ENCODE measurements around the gene POLDIP3.

The POLDIP3 gene

GRCh38 chr22:42595434-42595833, 19.2 kb downstream of the POLDIP3 start:
- Histone ChIP-seq H3K9ac (ENCODE audit: low read depth, low read length, poor library complexity, severe bottlenecking) (no peak overlapping the region), H4K20me1 (ENCODE audit: insufficient read depth, low read length, poor library complexity, severe bottlenecking) (no peaks in the 10 kb centered on the region)

GRCh38 chr22:42591987-42592386, 22.7 kb downstream of the POLDIP3 start:
- Histone ChIP-seq H3K9me2 (replicated peaks; ENCODE audit: low read depth, low read length) (no peaks in the 10 kb centered on the region), H4K20me1 (ENCODE audit: insufficient read depth, low read length, poor library complexity, severe bottlenecking) (no peaks in the 10 kb centered on the region), H3K9me3 (ENCODE audit: insufficient read depth, low read depth, low read length) (no peaks in the 10 kb centered on the region), H3K4me1 (ENCODE audit: insufficient read depth, low read length, poor library complexity, severe bottlenecking) (no peaks in the 10 kb centered on the region), H3K27me3 (ENCODE audit: insufficient read depth, low read length, poor library complexity, severe bottlenecking) (no peaks in the 10 kb centered on the region), H3K79me2 (ENCODE audit: insufficient read depth, low read length) (no peaks in the 10 kb centered on the region), H3K4me2 (ENCODE audit: low read depth, low read length, poor library complexity, severe bottlenecking) (no peak overlapping the region), H3K9ac (ENCODE audit: low read depth, low read length, poor library complexity, severe bottlenecking) (no peak overlapping the region), H3K4me3 (ENCODE audit: low read length, poor library complexity, severe bottlenecking) (no peak overlapping the region), H3K36me3 (ENCODE audit: insufficient read depth, low read length) (peaks cover 90% of the 10 kb centered on the region; the same call in 1 of the 2 replicates), H3F3A (ENCODE audit: low read depth) (no peaks in the 10 kb centered on the region), H2AFZ (ENCODE audit: low read length) (no peak overlapping the region)
- TF ChIP-seq CTCF (conservative IDR thresholded peaks at IDR 0.05; ENCODE audit: low read length) (no peak), EZH2phosphoT487 (IDR thresholded peaks at IDR 0.05; ENCODE audit: borderline replicate concordance) (no peak)

More at GRCh38 chr22:42595434-42595833, 19.2 kb downstream of the POLDIP3 start:
- no peaks in the 10 kb centered on the region for H3K27me3 ChIP-seq (ENCODE audit: insufficient read depth, low read length, poor library complexity, severe bottlenecking)
- H3K36me3 ChIP-seq (ENCODE audit: insufficient read depth, low read length) = peaks cover 94% of the 10 kb centered on the region
- H3K79me2 ChIP-seq (ENCODE audit: insufficient read depth, low read length) = peaks cover 12% of the 10 kb centered on the region; the same call in 1 of the 2 replicates
- H3K9me3 ChIP-seq (ENCODE audit: insufficient read depth, low read depth, low read length) = no peaks in the 10 kb centered on the region
- no peak overlapping the region for H3K4me3 ChIP-seq (ENCODE audit: low read length, poor library complexity, severe bottlenecking)
- TF ChIP-seq CTCF (conservative IDR thresholded peaks at IDR 0.05; ENCODE audit: low read length) = no peak
- TF ChIP-seq EZH2phosphoT487 (IDR thresholded peaks at IDR 0.05; ENCODE audit: borderline replicate concordance) = no peak
- no peak overlapping the region for H3K4me2 ChIP-seq (ENCODE audit: low read depth, low read length, poor library complexity, severe bottlenecking)
- H3K4me1 ChIP-seq (ENCODE audit: insufficient read depth, low read length, poor library complexity, severe bottlenecking) = no peaks in the 10 kb centered on the region
- no peaks in the 10 kb centered on the region for H3F3A ChIP-seq (ENCODE audit: low read depth)
- no peak overlapping the region for H2AFZ ChIP-seq (ENCODE audit: low read length)
- H3K9me2 ChIP-seq (replicated peaks; ENCODE audit: low read depth, low read length) = no peaks in the 10 kb centered on the region

- Histone ChIP-seq H4K20me1 (ENCODE audit: insufficient read depth, low read length, poor library complexity, severe bottlenecking) (no peaks in the 10 kb centered on the region), H3K27me3 (ENCODE audit: insufficient read depth, low read length, poor library complexity, severe bottlenecking) (no peaks in the 10 kb centered on the region), H2AFZ (ENCODE audit: low read length) (no peak overlapping the region), H3K4me2 (ENCODE audit: low read depth, low read length, poor library complexity, severe bottlenecking) (no peak overlapping the region), H3K36me3 (ENCODE audit: insufficient read depth, low read length) (peaks cover 82% of the 10 kb centered on the region; the same call in 1 of the 2 replicates), H3K4me1 (ENCODE audit: insufficient read depth, low read length, poor library complexity, severe bottlenecking) (no peaks in the 10 kb centered on the region), H3K9ac (ENCODE audit: low read depth, low read length, poor library complexity, severe bottlenecking) (no peak overlapping the region), H3F3A (ENCODE audit: low read depth) (no peaks in the 10 kb centered on the region), H3K4me3 (ENCODE audit: low read length, poor library complexity, severe bottlenecking) (no peak overlapping the region), H3K9me3 (ENCODE audit: insufficient read depth, low read depth, low read length) (no peaks in the 10 kb centered on the region), H3K79me2 (ENCODE audit: insufficient read depth, low read length) (no peaks in the 10 kb centered on the region), H3K9me2 (replicated peaks; ENCODE audit: low read depth, low read length) (no peaks in the 10 kb centered on the region)
- no peak for TF ChIP-seq CTCF (conservative IDR thresholded peaks at IDR 0.05; ENCODE audit: low read length)
- TF ChIP-seq EZH2phosphoT487 (IDR thresholded peaks at IDR 0.05; ENCODE audit: borderline replicate concordance) = no peak
Measured at GRCh38 chr22:42587588-42588175, 27.0 kb downstream of the POLDIP3 start.

Measured in Loucy (cell line).